Measurements from ENCODE around the gene USF2. TPM values are rescaled to one million over a fixed set of nuclear protein-coding genes. Genes with fewer than 3 reads are reported as not detected.

The USF2 gene
- total RNA-seq, 3 donors from 2014 or later, result 94.5 to 131 (median 116) TPM

- ATAC-seq (no peak), DNase-seq (no peak)
- no peak overlapping the region for H3K4me3 ChIP-seq
- H3K36me3 ChIP-seq (ENCODE audit: low read depth), result no peaks in the 10 kb centered on the region
- H3K9me3 ChIP-seq, result no peaks in the 10 kb centered on the region
- intact Hi-C loops (cut with DNase I, micrococcal nuclease), result no loop called here
- TF ChIP-seq CTCF (IDR thresholded peaks at IDR 0.05), result no peak
- no peaks in the 10 kb centered on the region for H3K4me1 ChIP-seq (ENCODE audit: low read depth)
Observed at GRCh38 chr19:35321291-35321690, 52.5 kb downstream of the USF2 start.

GRCh38 chr19:35322014-35322413, 53.3 kb downstream of the USF2 start:
- Histone ChIP-seq H3K9me3 (no peaks in the 10 kb centered on the region), H3K4me1 (ENCODE audit: low read depth) (no peaks in the 10 kb centered on the region), H3K4me3 (no peak overlapping the region), H3K36me3 (ENCODE audit: low read depth) (no peaks in the 10 kb centered on the region)
- ATAC-seq (no peak), DNase-seq (peak in 1 of 3 donors; percentile 2)
- intact Hi-C loops (cut with DNase I, micrococcal nuclease), result no loop called here
- TF ChIP-seq CTCF (IDR thresholded peaks at IDR 0.05), result no peak

- TF ChIP-seq CTCF (IDR thresholded peaks at IDR 0.05), result no peak
- Histone ChIP-seq H3K4me3 (no peak overlapping the region), H3K9me3 (no peaks in the 10 kb centered on the region), H3K4me1 (ENCODE audit: low read depth) (no peaks in the 10 kb centered on the region), H3K36me3 (ENCODE audit: low read depth) (no peaks in the 10 kb centered on the region)
- DNase-seq, result no peak
- intact Hi-C loops (cut with DNase I, micrococcal nuclease), result no loop called here
- ATAC-seq, result no peak
Observed at GRCh38 chr19:35327642-35328041, 58.9 kb downstream of the USF2 start.

GRCh38 chr19:35328851-35329285, 60.1 kb downstream of the USF2 start, which contains the start of gene CD22:
Gene CD22, plus strand, starts transcription at chr19:35329187. Its CDS starts 2,854 bp downstream, at chr19:35332041.
- DNase-seq (no peak), ATAC-seq (peak; percentile 63)
- intact Hi-C loops (cut with DNase I, micrococcal nuclease), result no loop called here
- Histone ChIP-seq H3K4me3 (no peak within 1 kb of the TSS), H3K9me3 (no peaks in the 10 kb centered on the region), H3K36me3 (ENCODE audit: low read depth) (no peaks in the 10 kb centered on the region), H3K4me1 (ENCODE audit: low read depth) (no peaks in the 10 kb centered on the region)
- TF ChIP-seq CTCF (IDR thresholded peaks at IDR 0.05), result no peak

GRCh38 chr19:35329323-35329722, 60.6 kb downstream of the USF2 start:
- Histone ChIP-seq H3K36me3 (ENCODE audit: low read depth) (no peaks in the 10 kb centered on the region), H3K9me3 (no peaks in the 10 kb centered on the region), H3K4me3 (no peak overlapping the region), H3K4me1 (ENCODE audit: low read depth) (no peaks in the 10 kb centered on the region)
- no peak for DNase-seq
- ATAC-seq, result peak; percentile 9
- TF ChIP-seq CTCF (IDR thresholded peaks at IDR 0.05), result no peak
- intact Hi-C loops (cut with DNase I, micrococcal nuclease), result no loop called here

Other genes with a start within 250 kb of the USF2 start
- 1 to 10 TPM; 1.6 to 8.8 (median 3.5) TPM for gene SCN1B, start 238.5 kb upstream of the USF2 start, total RNA-seq
- gene HPN, start 227.2 kb upstream of the USF2 start, total RNA-seq, result under 1 TPM in 2 of 3 donors, not detected in 1; 0.54 to 0.94 TPM
- 1,000 to 10,000 TPM; 1,086 to 3,973 (median 3,185) TPM for gene FXYD3, start 153.1 kb upstream of the USF2 start, total RNA-seq
- 10 to 100 TPM; 14.1 to 38.8 (median 31.1) TPM for gene LGI4, start 133.9 kb upstream of the USF2 start, total RNA-seq
- 10 to 100 TPM; 13.3 to 71.0 (median 15.4) TPM for gene FXYD1, start 130.1 kb upstream of the USF2 start, total RNA-seq
- 1 to 10 TPM in 1 of 3 donors, not detected in 2; 1.5 TPM for gene FXYD7, start 125.7 kb upstream of the USF2 start, total RNA-seq
- gene FXYD5, start 114.2 kb upstream of the USF2 start, total RNA-seq, result 10 to 100 TPM in 2 of 3 donors, 1 to 10 TPM in 1; 9.1 to 20.8 (median 17.9) TPM
- not detected for gene FAM187B, start 40.2 kb upstream of the USF2 start, total RNA-seq
- gene LSR, start 20.0 kb upstream of the USF2 start, total RNA-seq, result 100 to 1,000 TPM; 123 to 302 (median 289) TPM
- gene HAMP, start 13.6 kb downstream of the USF2 start, total RNA-seq, result not detected
- under 1 TPM in 1 of 3 donors, not detected in 2; 0.80 TPM for gene MAG, start 23.2 kb downstream of the USF2 start, total RNA-seq
- 1 to 10 TPM; 2.2 to 5.7 (median 4.1) TPM for gene CD22, start 60.2 kb downstream of the USF2 start, total RNA-seq
- not detected for gene FFAR1, start 78.9 kb downstream of the USF2 start, total RNA-seq
- gene FFAR3, start 89.5 kb downstream of the USF2 start, total RNA-seq, result 1 to 10 TPM in 1 of 3 donors, not detected in 2; 1.5 TPM
- under 1 TPM in 1 of 3 donors, not detected in 2; 0.32 TPM for gene GPR42, start 102.1 kb downstream of the USF2 start, total RNA-seq
- 1 to 10 TPM in 1 of 3 donors, under 1 TPM in 2; 0.32 to 1.4 (median 0.32) TPM for gene FFAR2, start 179.3 kb downstream of the USF2 start, total RNA-seq
- gene KRTDAP, start 221.5 kb downstream of the USF2 start, total RNA-seq, result not detected
- gene DMKN, start 244.7 kb downstream of the USF2 start, total RNA-seq, result 10 to 100 TPM in 2 of 3 donors, 1 to 10 TPM in 1; 8.2 to 14.3 (median 10.7) TPM

Measured in mucosa of descending colon (tissue), 3 donors.